HUES64 (cell line): Measurements from ENCODE around the gene JPH2.

Experiments
- H3K27ac ChIP-seq: 2 replicates; pipeline ENCODE4 v1.7.0; 2013; ENCODE audit warnings: low read depth, low read length, inconsistent platforms
- H3K27me3 ChIP-seq: 2 replicates; pipeline ENCODE4 v1.6.1; 2013; ENCODE audit warnings: mild to moderate bottlenecking, low read length; ENCODE audit not compliant: insufficient read depth
- H3K36me3 ChIP-seq: 2 replicates; pipeline ENCODE4 v1.6.1; 2013; ENCODE audit warnings: mild to moderate bottlenecking, low read length; ENCODE audit not compliant: insufficient read depth
- H3K4me1 ChIP-seq: 2 replicates; pipeline ENCODE4 v1.6.1; 2013; ENCODE audit warnings: mild to moderate bottlenecking, low read length, moderate library complexity; ENCODE audit not compliant: insufficient read depth
- H3K4me3 ChIP-seq: 2 replicates; pipeline ENCODE4 v1.5.1; 2013; ENCODE audit warnings: mild to moderate bottlenecking, low read length, moderate library complexity
- H3K9ac ChIP-seq: 2 replicates; pipeline ENCODE4 v1.6.1; 2013; ENCODE audit warnings: mild to moderate bottlenecking, low read depth, low read length
- H3K9me3 ChIP-seq: 2 replicates; pipeline ENCODE4 v1.6.1; 2013; ENCODE audit warnings: low read depth, low read length; ENCODE audit not compliant: insufficient read depth
- WGBS: fragments of 150-250, 120-280 bp; methylation state at CpG from one replicate; pipeline ENCODE4 v1.1.7; 2013; ENCODE audit warnings: missing lambda C conversion rate; 5-methylcytosine and 5-hydroxymethylcytosine counted together

The JPH2 gene

GRCh38 chr20:44110816-44111568 is 76.0 kb downstream of the JPH2 start:
- Histone ChIP-seq H3K27me3 (no peaks in the 10 kb centered on the region), H3K36me3 (no peaks in the 10 kb centered on the region), H3K4me1 (no peaks in the 10 kb centered on the region), H3K9me3 (peaks cover 17% of the 10 kb centered on the region), H3K4me3 (no peak overlapping the region), H3K27ac (no peak overlapping the region), H3K9ac (no peak overlapping the region)
- 92% methylated on average over 9 of the region's 9 CpGs for WGBS

- H3K9me3 ChIP-seq: peaks cover 17% of the 10 kb centered on the region
- no peaks in the 10 kb centered on the region for H3K27me3 ChIP-seq
- WGBS: 80% methylated on average over 5 of the region's 5 CpGs
- H3K36me3 ChIP-seq: no peaks in the 10 kb centered on the region
- H3K27ac ChIP-seq: no peak overlapping the region
- H3K4me3 ChIP-seq: no peak overlapping the region
- no peak overlapping the region for H3K9ac ChIP-seq
- no peaks in the 10 kb centered on the region for H3K4me1 ChIP-seq
Measured at GRCh38 chr20:44109951-44110361, 77.0 kb downstream of the JPH2 start.

GRCh38 chr20:44106615-44107014 is 80.4 kb downstream of the JPH2 start:
- H3K9ac ChIP-seq: no peak overlapping the region
- no peaks in the 10 kb centered on the region for H3K36me3 ChIP-seq
- H3K9me3 ChIP-seq: peaks cover 20% of the 10 kb centered on the region
- H3K4me1 ChIP-seq: no peaks in the 10 kb centered on the region
- 94% methylated on average over 4 of the region's 5 CpGs for WGBS
- H3K27ac ChIP-seq: no peak overlapping the region
- no peaks in the 10 kb centered on the region for H3K27me3 ChIP-seq
- H3K4me3 ChIP-seq: no peak overlapping the region

GRCh38 chr20:44104798-44105517 is 82.0 kb downstream of the JPH2 start:
- Histone ChIP-seq H3K9me3 (peaks cover 20% of the 10 kb centered on the region), H3K4me1 (no peaks in the 10 kb centered on the region), H3K27ac (no peak overlapping the region), H3K4me3 (no peak overlapping the region), H3K36me3 (no peaks in the 10 kb centered on the region), H3K27me3 (no peaks in the 10 kb centered on the region), H3K9ac (no peak overlapping the region)
- WGBS: 95% methylated on average over 6 of the region's 7 CpGs

- no peaks in the 10 kb centered on the region for H3K4me1 ChIP-seq
- no peaks in the 10 kb centered on the region for H3K36me3 ChIP-seq
- no peak overlapping the region for H3K9ac ChIP-seq
- H3K27ac ChIP-seq: no peak overlapping the region
- no CpG with 5 or more reads among the region's 1 CpG for WGBS
- peaks cover 4% of the 10 kb centered on the region; the same call in 1 of the 2 replicates for H3K9me3 ChIP-seq
- H3K27me3 ChIP-seq: no peaks in the 10 kb centered on the region
- no peak overlapping the region for H3K4me3 ChIP-seq
Measured at GRCh38 chr20:44102582-44102981, 84.4 kb downstream of the JPH2 start.

GRCh38 chr20:44099832-44100231 is 87.2 kb downstream of the JPH2 start:
- Histone ChIP-seq H3K27me3 (no peaks in the 10 kb centered on the region), H3K9ac (no peak overlapping the region), H3K27ac (no peak overlapping the region), H3K36me3 (no peaks in the 10 kb centered on the region), H3K4me3 (no peak overlapping the region), H3K9me3 (0 out of 2 replicates have a peak, but pooled peaks cover 3% of the 10 kb centered on the region), H3K4me1 (no peaks in the 10 kb centered on the region)
- WGBS: 88% methylated on average over 5 of the region's 7 CpGs

- Histone ChIP-seq H3K9me3 (0 out of 2 replicates have a peak, but pooled peaks cover 3% of the 10 kb centered on the region), H3K4me1 (no peaks in the 10 kb centered on the region), H3K4me3 (no peak overlapping the region), H3K36me3 (no peaks in the 10 kb centered on the region), H3K27me3 (no peaks in the 10 kb centered on the region), H3K27ac (no peak overlapping the region), H3K9ac (no peak overlapping the region)
- WGBS: 97% methylated on average over 5 of the region's 5 CpGs
Measured at GRCh38 chr20:44098657-44099056, 88.3 kb downstream of the JPH2 start.

GRCh38 chr20:44098256-44098630 is 88.7 kb downstream of the JPH2 start:
- Histone ChIP-seq H3K36me3 (no peaks in the 10 kb centered on the region), H3K4me1 (no peaks in the 10 kb centered on the region), H3K9me3 (0 out of 2 replicates have a peak, but pooled peaks cover 3% of the 10 kb centered on the region), H3K27me3 (no peaks in the 10 kb centered on the region), H3K4me3 (no peak overlapping the region), H3K27ac (no peak overlapping the region), H3K9ac (no peak overlapping the region)
- WGBS: 97% methylated on average over 6 of the region's 6 CpGs

- WGBS: 92% methylated on average over 14 of the region's 14 CpGs
- no peaks in the 10 kb centered on the region for H3K27me3 ChIP-seq
- H3K9ac ChIP-seq: no peak overlapping the region
- no peaks in the 10 kb centered on the region for H3K4me1 ChIP-seq
- 0 out of 2 replicates have a peak, but pooled peaks cover 3% of the 10 kb centered on the region for H3K9me3 ChIP-seq
- no peak overlapping the region for H3K27ac ChIP-seq
- H3K4me3 ChIP-seq: no peak overlapping the region
- H3K36me3 ChIP-seq: no peaks in the 10 kb centered on the region
Measured at GRCh38 chr20:44097521-44098255, 89.3 kb downstream of the JPH2 start.

- Histone ChIP-seq H3K4me1 (no peaks in the 10 kb centered on the region), H3K9ac (no peak overlapping the region), H3K36me3 (no peaks in the 10 kb centered on the region), H3K4me3 (no peak overlapping the region), H3K27ac (no peak overlapping the region), H3K27me3 (no peaks in the 10 kb centered on the region), H3K9me3 (no peaks in the 10 kb centered on the region)
- WGBS: 94% methylated on average over 7 of the region's 7 CpGs
Measured at GRCh38 chr20:44095831-44096230, 91.2 kb downstream of the JPH2 start.

- WGBS: 72% methylated on average over 2 of the region's 2 CpGs
- Histone ChIP-seq H3K9ac (no peak overlapping the region), H3K27ac (no peak overlapping the region)
Measured at GRCh38 chr20:44093249-44093582, 93.8 kb downstream of the JPH2 start.

More at GRCh38 chr20:44093249-44093582, 93.8 kb downstream of the JPH2 start:
- Histone ChIP-seq H3K27me3 (no peaks in the 10 kb centered on the region), H3K36me3 (no peaks in the 10 kb centered on the region), H3K4me3 (no peak overlapping the region), H3K4me1 (no peaks in the 10 kb centered on the region), H3K9me3 (no peaks in the 10 kb centered on the region)
